Neutrophil (primary cell): ENCODE data around the gene FPR1.
A peak's percentile ranks its signal among the peaks of the same experiment; 100 is the strongest.
"Not testable (repeated sequence)": the region's sequence is repeated elsewhere in the genome, so short reads cannot be mapped to it uniquely, and the experiment has no call there.

Source experiments
- H3K27ac ChIP-seq: fragments of 200-600 bp; sonication (generic); 2 replicates; pipeline ENCODE4 v1.5.1; 2016; ENCODE audit warnings: mild to moderate bottlenecking, moderate library complexity
- H3K27me3 ChIP-seq: fragments of 200-600 bp; sonication (generic); 2 replicates; pipeline ENCODE4 v1.6.0; 2016; ENCODE audit warnings: mild to moderate bottlenecking
- H3K36me3 ChIP-seq: fragments of 200-600 bp; sonication (generic); 2 replicates; pipeline ENCODE4 v1.5.1; 2017
- H3K4me1 ChIP-seq, 2 experiments: fragments of 200-600 bp in 1 of 2; sonication (generic) in 1 of 2; 1 replicate in 1 of 2; 2 replicates in 1 of 2; pipeline versions ENCODE4 v1.5.1 to v1.6.1; 2013 to 2016; ENCODE audit warnings: low read depth in 1 of 2, low read length in 1 of 2, mild to moderate bottlenecking in 1 of 2, moderate library complexity in 1 of 2; ENCODE audit not compliant: control insufficient read depth in 1 of 2, insufficient read depth in 1 of 2
- H3K4me3 ChIP-seq, 2 experiments: fragments of 200-600 bp in 1 of 2; sonication (generic) in 1 of 2; 1 replicate in 1 of 2; 2 replicates in 1 of 2; pipeline ENCODE4 v1.5.1; 2013 to 2016; ENCODE audit warnings: low read depth in 1 of 2, low read length in 1 of 2, mild to moderate bottlenecking in 1 of 2, moderate library complexity in 1 of 2
- H3K9me3 ChIP-seq: fragments of 200-600 bp; sonication (generic); 2 replicates; pipeline ENCODE4 v1.5.1; 2016
- TF ChIP-seq, protein P1 (sequence below): fragments of 200-600 bp; sonication (generic); IDR thresholded peaks from 2 replicates; pipeline ENCODE4 v1.5.1; 2016; ENCODE audit warnings: antibody characterized with exemption

Gene FPR1

DNA sequence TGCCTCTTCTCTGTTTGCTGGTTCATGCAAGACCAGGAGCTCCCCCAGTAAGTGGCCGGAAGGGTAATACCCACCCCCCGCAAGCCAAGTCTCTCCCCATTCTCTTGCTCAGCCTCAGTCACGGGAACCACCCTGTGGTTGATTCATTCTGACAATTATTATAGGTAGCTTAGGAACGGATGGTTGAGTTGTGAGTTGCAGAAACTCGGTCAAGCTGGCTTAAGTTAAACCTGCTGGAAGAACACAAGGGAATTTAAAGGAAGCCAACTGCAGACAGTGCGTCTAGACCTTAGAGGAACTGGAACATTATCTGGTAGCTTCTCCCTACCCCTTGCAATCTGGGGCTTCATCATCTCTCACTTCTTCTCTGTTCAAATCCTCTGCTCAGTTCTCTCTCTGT lies 8.9 kb downstream of the FPR1 start:
- H3K27me3 ChIP-seq = no peaks in the 10 kb centered on the region
- peak overlapping the region; percentile 95 for H3K27ac ChIP-seq
- H3K36me3 ChIP-seq = peaks cover 64% of the 10 kb centered on the region
- peak overlapping the region in 1 of 2 experiments; percentile 41 for H3K4me3 ChIP-seq
- TF ChIP-seq, protein P1, sequence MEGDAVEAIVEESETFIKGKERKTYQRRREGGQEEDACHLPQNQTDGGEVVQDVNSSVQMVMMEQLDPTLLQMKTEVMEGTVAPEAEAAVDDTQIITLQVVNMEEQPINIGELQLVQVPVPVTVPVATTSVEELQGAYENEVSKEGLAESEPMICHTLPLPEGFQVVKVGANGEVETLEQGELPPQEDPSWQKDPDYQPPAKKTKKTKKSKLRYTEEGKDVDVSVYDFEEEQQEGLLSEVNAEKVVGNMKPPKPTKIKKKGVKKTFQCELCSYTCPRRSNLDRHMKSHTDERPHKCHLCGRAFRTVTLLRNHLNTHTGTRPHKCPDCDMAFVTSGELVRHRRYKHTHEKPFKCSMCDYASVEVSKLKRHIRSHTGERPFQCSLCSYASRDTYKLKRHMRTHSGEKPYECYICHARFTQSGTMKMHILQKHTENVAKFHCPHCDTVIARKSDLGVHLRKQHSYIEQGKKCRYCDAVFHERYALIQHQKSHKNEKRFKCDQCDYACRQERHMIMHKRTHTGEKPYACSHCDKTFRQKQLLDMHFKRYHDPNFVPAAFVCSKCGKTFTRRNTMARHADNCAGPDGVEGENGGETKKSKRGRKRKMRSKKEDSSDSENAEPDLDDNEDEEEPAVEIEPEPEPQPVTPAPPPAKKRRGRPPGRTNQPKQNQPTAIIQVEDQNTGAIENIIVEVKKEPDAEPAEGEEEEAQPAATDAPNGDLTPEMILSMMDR = no peak
- H3K9me3 ChIP-seq = no peaks in the 10 kb centered on the region
- peaks cover 96 to 100% of the 10 kb centered on the region in 2 experiments for H3K4me1 ChIP-seq

DNA sequence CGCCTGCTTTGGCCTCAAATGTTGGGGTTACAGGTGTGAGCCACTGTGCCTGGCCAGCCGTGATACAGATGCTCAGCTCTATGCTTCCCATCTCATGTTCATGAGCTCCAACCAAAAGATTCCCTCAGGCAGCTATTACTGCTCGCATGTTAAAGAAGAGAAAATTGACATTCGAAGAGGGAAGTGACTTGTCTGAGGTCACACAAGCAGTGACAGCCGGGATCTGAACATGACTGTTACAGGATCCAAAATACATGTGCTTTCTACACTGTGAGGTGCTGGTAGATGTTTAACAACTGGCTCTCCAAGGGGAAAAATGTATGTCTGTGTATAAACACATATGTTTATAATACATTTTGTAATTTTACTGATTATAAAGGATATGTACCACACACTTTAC lies 11.3 kb downstream of the FPR1 start:
- H3K27ac ChIP-seq = peak overlapping the region; percentile 95
- H3K9me3 ChIP-seq = no peaks in the 10 kb centered on the region
- H3K4me3 ChIP-seq = peak overlapping the region; percentile 23 to 56
- TF ChIP-seq, protein P1 = no peak
- H3K36me3 ChIP-seq = peaks cover 40% of the 10 kb centered on the region
- H3K4me1 ChIP-seq = peaks cover 97 to 98% of the 10 kb centered on the region in 2 experiments
- H3K27me3 ChIP-seq = no peaks in the 10 kb centered on the region

DNA sequence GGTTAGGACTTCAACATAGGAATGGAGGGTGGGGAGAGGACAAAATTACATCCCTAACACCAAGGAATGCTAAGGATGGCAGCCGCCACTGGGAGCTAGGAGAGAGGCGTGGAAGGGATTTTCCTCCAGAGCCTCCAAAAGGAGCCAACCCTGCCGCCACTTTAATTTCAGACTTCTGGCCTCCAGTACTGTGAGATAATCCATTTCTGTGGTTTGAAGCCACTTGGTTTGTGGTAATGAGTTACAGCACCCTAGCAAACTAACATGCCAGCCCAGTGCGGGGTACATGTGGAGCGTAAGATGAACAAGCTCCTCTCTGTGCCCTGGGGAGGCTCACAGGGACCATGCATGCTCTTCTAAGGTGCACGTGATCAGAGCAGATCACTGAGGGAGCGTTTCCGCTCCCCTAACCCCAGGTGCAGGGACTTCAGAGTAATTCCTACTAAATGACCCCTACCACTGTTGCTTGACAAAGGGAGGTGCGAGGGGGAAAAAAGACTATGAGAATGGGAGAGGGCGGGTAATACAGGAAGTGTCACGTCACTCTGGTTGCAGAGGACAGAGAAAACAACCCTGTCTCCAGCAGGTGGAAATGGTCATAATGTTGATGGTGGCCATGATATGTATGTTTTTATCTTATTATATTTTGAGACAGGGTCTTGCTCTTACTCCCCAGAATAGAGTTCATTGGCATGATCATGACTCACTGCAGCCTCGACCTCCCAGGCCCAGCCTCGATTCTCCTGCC lies 12.0 kb downstream of the FPR1 start:
- Histone ChIP-seq H3K27me3 (no peaks in the 10 kb centered on the region), H3K36me3 (peaks cover 32% of the 10 kb centered on the region), H3K27ac (peak overlapping the region; percentile 95), H3K4me1 (peaks cover 98% of the 10 kb centered on the region in 2 experiments), H3K4me3 (peak overlapping the region; percentile 23 to 56), H3K9me3 (no peaks in the 10 kb centered on the region)
- TF ChIP-seq, protein P1 = peak; percentile 55

DNA sequence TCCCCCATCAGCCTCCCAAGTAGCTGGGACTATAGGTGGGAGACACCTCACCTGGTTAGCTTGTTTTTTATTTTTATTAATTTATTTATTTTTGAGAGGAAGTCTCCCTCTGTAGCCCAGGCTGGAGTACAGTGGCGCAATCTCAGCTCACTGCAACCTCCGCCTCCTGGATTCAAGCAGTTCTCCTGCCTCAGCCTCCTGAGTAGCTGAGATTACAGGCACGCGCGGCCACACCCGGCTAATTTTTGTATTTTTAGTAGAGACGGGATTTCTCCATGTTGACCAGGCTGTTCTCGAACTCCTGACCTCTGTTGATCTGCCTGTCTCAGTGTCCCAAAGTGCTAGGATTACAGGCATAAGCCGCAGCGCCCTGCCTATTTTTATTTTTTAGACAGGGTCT lies 13.2 kb downstream of the FPR1 start:
- H3K4me3 ChIP-seq = peak overlapping the region in 1 of 2 experiments; percentile 56
- H3K27me3 ChIP-seq, H3K9me3 ChIP-seq: not testable (repeated sequence)
- H3K4me1 ChIP-seq = peaks cover 98 to 99% of the 10 kb centered on the region in 2 experiments
- peaks cover 21% of the 10 kb centered on the region for H3K36me3 ChIP-seq
- H3K27ac ChIP-seq = peak overlapping the region; percentile 95

DNA sequence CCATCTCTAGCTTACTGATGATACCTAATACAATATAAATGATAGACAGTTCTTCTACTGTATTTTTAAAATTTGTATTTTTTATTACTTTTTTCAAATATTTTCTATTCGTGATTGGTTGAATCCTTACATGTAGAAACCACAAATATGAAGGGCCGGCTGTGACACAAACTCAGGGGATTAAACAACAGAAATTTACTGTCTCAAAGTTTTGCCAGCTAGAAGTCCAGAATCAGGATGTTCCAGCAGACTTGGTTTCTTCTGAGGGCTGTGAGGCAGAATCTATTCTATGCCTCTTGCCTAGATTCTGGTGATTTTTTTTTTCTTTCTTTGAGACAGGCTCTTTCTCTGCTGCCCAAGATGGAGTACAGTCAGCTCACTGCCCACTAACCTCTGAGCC lies 13.8 kb downstream of the FPR1 start:
- H3K4me1 ChIP-seq = peaks cover 92 to 97% of the 10 kb centered on the region in 2 experiments
- H3K27ac ChIP-seq = peak overlapping the region; percentile 95
- H3K27me3 ChIP-seq = no peaks in the 10 kb centered on the region
- H3K36me3 ChIP-seq = peaks cover 15% of the 10 kb centered on the region
- H3K9me3 ChIP-seq = no peaks in the 10 kb centered on the region
- TF ChIP-seq, protein P1 = no peak
- peak overlapping the region in 1 of 2 experiments; percentile 56 for H3K4me3 ChIP-seq

DNA sequence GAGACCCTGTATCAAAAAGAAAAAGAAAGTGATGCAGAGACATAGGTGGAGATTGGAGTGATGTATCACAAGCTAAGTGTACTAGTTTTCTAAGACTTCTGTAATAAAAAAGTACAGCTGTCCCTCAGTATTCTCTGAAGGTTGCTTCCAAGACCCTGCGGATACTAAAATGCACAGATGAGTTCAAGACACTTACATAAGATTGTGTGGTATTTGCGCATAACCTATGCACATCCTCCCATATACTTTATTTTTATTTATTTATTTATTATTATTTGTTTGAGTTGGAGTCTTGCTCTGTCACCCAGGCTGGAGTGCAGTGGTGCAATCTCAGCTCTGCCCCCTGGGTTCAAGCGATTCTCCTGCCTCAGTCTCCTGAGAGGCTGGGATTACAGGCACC lies 14.3 kb downstream of the FPR1 start:
- no peaks in the 10 kb centered on the region for H3K9me3 ChIP-seq
- H3K27me3 ChIP-seq = no peaks in the 10 kb centered on the region
- H3K36me3 ChIP-seq = peaks cover 10% of the 10 kb centered on the region
- H3K27ac ChIP-seq = peak overlapping the region; percentile 95
- peak overlapping the region in 1 of 2 experiments; percentile 56 for H3K4me3 ChIP-seq
- peaks cover 87 to 94% of the 10 kb centered on the region in 2 experiments for H3K4me1 ChIP-seq
- TF ChIP-seq, protein P1 = no peak
